Nephron (organoid): Measurements from ENCODE around the gene ANAPC15.
"Not testable (repeated sequence)": the region's sequence is repeated elsewhere in the genome, so short reads cannot be mapped to it uniquely, and the experiment has no call there.

Experiments used
- H3K27ac Mint-ChIP-seq, 3 experiments: 2 replicates each; pipeline ENCODE4 v1.8.0; 2020; ENCODE audit warnings: mixed read lengths in 3 of 3, mild to moderate bottlenecking in 2 of 3, moderate library complexity in 1 of 3
- H3K27me3 Mint-ChIP-seq: 2 replicates; pipeline ENCODE4 v1.8.0; 2021; ENCODE audit warnings: low read depth, mild to moderate bottlenecking, moderate library complexity, mixed read lengths
- H3K36me3 Mint-ChIP-seq: 2 replicates; pipeline ENCODE4 v1.8.0; 2020; ENCODE audit warnings: low read depth, mixed read lengths
- H3K4me1 Mint-ChIP-seq: 2 replicates; pipeline ENCODE4 v1.8.0; 2020; ENCODE audit warnings: mixed read lengths
- H3K4me3 Mint-ChIP-seq, 3 experiments: 2 replicates each; pipeline ENCODE4 v1.8.0; 2020; ENCODE audit warnings: mild to moderate bottlenecking in 3 of 3, mixed read lengths in 3 of 3, moderate library complexity in 2 of 3
- H3K9me3 Mint-ChIP-seq: 2 replicates; pipeline ENCODE4 v1.8.0; 2020; ENCODE audit warnings: mixed read lengths
- CTCF ChIP-seq, 3 experiments: fragments of 200-600 bp; sonication (generic); IDR thresholded peaks; one replicate each; pipeline ENCODE4 v1.5.0; 2021; ENCODE audit warnings: antibody characterized with exemption in 3 of 3; ENCODE audit not compliant: unreplicated experiment in 3 of 3

The ANAPC15 gene

DNA sequence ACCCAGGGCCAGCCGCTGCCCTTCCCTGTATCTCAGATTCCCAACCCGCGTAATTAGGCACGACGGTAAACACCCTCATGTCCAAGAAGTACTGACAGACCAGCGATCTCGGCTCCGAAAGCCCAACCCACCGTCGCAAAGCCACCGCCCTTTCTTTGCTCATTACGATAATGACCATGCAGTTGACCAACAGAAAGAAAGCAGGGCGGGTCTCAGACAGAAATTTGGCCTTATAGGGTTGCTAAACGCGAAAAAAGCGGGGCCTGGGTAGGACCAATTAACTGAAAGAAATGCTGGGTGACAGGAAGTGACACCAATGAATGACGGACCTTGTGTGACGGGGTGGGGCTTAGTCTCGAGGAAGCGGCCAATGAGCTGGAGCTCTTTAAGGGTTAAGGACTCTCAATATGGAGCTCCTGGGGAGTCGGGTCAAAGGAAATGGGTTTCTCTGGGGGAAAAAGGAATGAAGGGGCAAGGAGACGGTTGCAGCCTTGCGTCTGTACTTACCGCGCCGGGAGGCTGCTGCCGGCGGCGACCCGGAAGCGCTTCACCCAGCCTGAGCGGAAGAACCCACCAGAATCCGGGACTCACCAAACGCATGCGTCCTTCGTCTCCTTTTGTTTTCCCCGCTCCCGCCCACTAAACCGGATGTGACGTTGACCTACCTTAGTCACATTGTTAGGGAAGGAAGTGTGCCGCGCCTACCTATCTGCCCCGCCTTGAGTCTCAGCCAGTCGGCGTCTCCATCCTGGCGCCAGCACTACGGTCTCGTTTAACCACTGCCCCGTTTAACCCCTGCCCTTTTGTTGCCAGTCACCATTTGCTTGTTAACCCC, at the start of gene ANAPC15:
ANAPC15 (minus strand) TSS at position 553 of the 835 bp plus-strand sequence. CDS start 1,419 bp downstream, outside the sequence.
- Mint-ChIP-seq H3K9me3 (no peaks in the 10 kb centered on the region), H3K36me3 (peaks cover 3% of the 10 kb centered on the region), H3K4me3 (peak within 1 kb of the TSS; percentile 89 to 90 (median 89)), H3K4me1 (peaks cover 15% of the 10 kb centered on the region), H3K27me3 (peaks cover 5% of the 10 kb centered on the region), H3K27ac (peak within 1 kb of the TSS; percentile 99 to 100 (median 100))
- TF ChIP-seq CTCF (IDR thresholded peaks at IDR 0.05; ENCODE audit: unreplicated experiment in 3 of 3), result no peak

DNA sequence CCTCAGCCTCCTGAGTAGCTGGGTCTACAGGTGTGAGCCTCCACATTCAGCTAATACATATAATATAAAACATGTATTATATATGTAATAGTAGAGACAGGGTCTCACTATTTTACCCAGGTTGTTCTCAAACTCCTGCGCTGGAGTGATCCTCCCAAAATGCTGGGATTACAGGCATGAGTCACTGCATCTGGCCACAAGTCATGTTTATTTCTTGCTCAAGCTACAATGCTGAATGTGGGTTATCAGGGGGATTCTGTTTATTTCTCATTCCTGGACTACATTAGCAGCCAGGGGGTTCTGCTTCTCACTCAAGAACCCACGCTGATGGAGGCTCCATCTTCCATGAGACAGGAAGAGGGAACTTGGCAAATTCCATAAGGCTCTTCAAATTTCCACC, 47.8 kb upstream of the ANAPC15 start:
- peaks cover 9% of the 10 kb centered on the region for H3K27me3 Mint-ChIP-seq
- H3K9me3 Mint-ChIP-seq, result peaks cover 4% of the 10 kb centered on the region
- TF ChIP-seq CTCF (IDR thresholded peaks at IDR 0.05; ENCODE audit: unreplicated experiment in 3 of 3), result no peak
- no peaks in the 10 kb centered on the region for H3K4me1 Mint-ChIP-seq
- no peak overlapping the region for H3K27ac Mint-ChIP-seq
- H3K36me3 Mint-ChIP-seq, result no peaks in the 10 kb centered on the region
- H3K4me3 Mint-ChIP-seq, result no peak overlapping the region

DNA sequence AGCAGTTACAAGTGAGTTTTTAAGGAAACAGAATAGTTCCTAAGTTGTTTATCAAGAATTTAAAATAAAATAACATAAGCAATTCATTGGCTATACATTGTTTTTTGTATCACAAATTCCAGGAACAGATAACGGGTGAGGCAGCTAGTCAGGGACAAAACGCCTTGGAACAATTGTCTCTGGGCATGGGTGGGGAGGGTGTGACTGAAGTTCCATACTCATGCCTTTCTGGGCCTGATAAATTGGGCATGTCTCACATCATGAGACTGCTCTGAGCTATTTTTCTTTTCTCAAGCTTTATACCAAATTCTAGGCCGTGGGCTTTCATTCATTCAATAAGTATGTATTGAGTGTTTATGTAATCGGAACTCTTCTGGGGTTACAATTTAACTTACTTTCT, 44.6 kb upstream of the ANAPC15 start:
- Mint-ChIP-seq H3K36me3 (no peaks in the 10 kb centered on the region), H3K4me3 (no peak overlapping the region), H3K27me3 (peaks cover 9% of the 10 kb centered on the region), H3K4me1 (no peaks in the 10 kb centered on the region), H3K9me3 (no peaks in the 10 kb centered on the region), H3K27ac (no peak overlapping the region)
- no peak for TF ChIP-seq CTCF (IDR thresholded peaks at IDR 0.05; ENCODE audit: unreplicated experiment in 3 of 3)

GRCh38 chr11:72155751-72156150, 43.3 kb upstream of the ANAPC15 start:
- no peaks in the 10 kb centered on the region for H3K9me3 Mint-ChIP-seq
- TF ChIP-seq CTCF (IDR thresholded peaks at IDR 0.05; ENCODE audit: unreplicated experiment in 3 of 3), result no peak

DNA sequence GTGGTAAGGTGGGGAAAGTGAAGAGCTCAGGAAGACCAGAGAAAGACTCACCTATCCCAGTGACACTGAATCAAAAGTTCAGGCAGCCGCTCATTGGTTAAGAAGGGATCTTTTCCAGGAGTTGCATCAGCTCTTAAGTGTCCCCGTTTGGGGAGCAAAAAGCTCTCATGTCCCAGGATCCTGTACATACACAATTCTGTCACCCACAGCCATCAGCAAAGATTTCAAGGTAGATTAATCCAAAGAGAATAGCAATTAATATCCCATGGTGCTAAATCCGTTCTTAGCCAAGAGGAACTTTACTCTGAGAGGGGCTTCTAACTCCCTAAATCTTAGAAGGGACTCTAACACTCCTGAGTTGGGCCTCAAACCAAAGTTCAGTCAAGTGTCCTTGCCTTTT, 42.3 kb upstream of the ANAPC15 start:
- TF ChIP-seq CTCF (IDR thresholded peaks at IDR 0.05; ENCODE audit: unreplicated experiment in 3 of 3), result no peak
- Mint-ChIP-seq H3K4me1 (no peaks in the 10 kb centered on the region), H3K27ac (no peak overlapping the region)

More at GRCh38 chr11:72155751-72156150, 43.3 kb upstream of the ANAPC15 start:
- Mint-ChIP-seq H3K27me3 (peaks cover 9% of the 10 kb centered on the region), H3K4me3 (no peak overlapping the region), H3K4me1 (no peaks in the 10 kb centered on the region), H3K27ac (no peak overlapping the region), H3K36me3 (no peaks in the 10 kb centered on the region)

DNA sequence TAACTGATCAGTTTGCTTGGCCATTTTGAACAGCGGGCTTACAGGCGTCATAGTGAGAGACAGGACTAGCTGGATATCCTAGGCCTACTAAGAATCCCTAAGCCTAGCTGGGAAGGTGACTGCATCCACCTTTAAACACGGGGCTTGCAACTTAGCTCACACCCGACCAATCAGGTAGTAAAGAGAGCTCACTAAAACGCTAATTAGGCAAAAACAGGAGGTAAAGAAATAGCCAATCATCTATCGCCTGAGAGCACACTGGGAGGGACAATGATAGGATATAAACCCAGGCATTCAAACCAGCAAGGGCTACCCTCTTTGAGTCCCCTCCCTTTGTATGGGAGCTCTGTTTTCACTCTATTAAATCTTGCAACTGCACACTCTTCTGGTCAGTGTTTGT, 41.4 kb upstream of the ANAPC15 start:
- not testable (repeated sequence) for H3K27me3 Mint-ChIP-seq, H3K4me1 Mint-ChIP-seq, H3K9me3 Mint-ChIP-seq, H3K27ac Mint-ChIP-seq, H3K4me3 Mint-ChIP-seq, H3K36me3 Mint-ChIP-seq

More for the DNA sequence above, 42.3 kb upstream of the ANAPC15 start:
- Mint-ChIP-seq H3K36me3 (no peaks in the 10 kb centered on the region), H3K27me3 (peaks cover 3% of the 10 kb centered on the region), H3K9me3 (no peaks in the 10 kb centered on the region), H3K4me3 (no peak overlapping the region)
